ENCODE data around the gene BSDC1. TPM values are rescaled to one million over a fixed set of nuclear protein-coding genes. Genes with fewer than 3 reads are reported as not detected.

Gene BSDC1
- polyA plus RNA-seq, 1 donor from 2014 or later: 158 TPM

- H3K4me3 ChIP-seq (ENCODE audit: low read length): peak overlapping the region; percentile 100
- H3K36me3 ChIP-seq (ENCODE audit: insufficient read depth, low read length): peaks cover 6% of the 10 kb centered on the region
- H3K9me2 ChIP-seq (ENCODE audit: insufficient read depth, low read length): no peaks in the 10 kb centered on the region
- no peaks in the 10 kb centered on the region for H3F3A ChIP-seq (ENCODE audit: insufficient read depth, low read length, poor library complexity, severe bottlenecking)
- no peaks in the 10 kb centered on the region for H3K9me3 ChIP-seq (ENCODE audit: low read length)
- peak; percentile 85 for TF ChIP-seq CTCF (IDR thresholded peaks at IDR 0.05; ENCODE audit: poor library complexity, severe bottlenecking)
- peak; percentile 61 for TF ChIP-seq RAD21 (conservative IDR thresholded peaks at IDR 0.05)
- peak; percentile 60 for TF ChIP-seq MXI1 (conservative IDR thresholded peaks at IDR 0.05; ENCODE audit: poor library complexity, severe bottlenecking)
- peak; percentile 71 for TF ChIP-seq SMC3 (conservative IDR thresholded peaks at IDR 0.05; ENCODE audit: poor library complexity)
- peak; percentile 75 for TF ChIP-seq POLR2AphosphoS5 (IDR thresholded peaks at IDR 0.05)
- no peak for TF ChIP-seq EP300 (conservative IDR thresholded peaks at IDR 0.05; ENCODE audit: poor library complexity, severe bottlenecking)
- no peaks in the 10 kb centered on the region for H3K27me3 ChIP-seq (ENCODE audit: insufficient read depth, low read depth, low read length)
- H3K4me2 ChIP-seq (ENCODE audit: low read length): peak overlapping the region; percentile 99
- peak overlapping the region; percentile 99 for H3K9ac ChIP-seq (ENCODE audit: low read length)
- peak overlapping the region; percentile 87 for H3K27ac ChIP-seq (ENCODE audit: low read length)
- H4K20me1 ChIP-seq (ENCODE audit: insufficient read depth): peaks cover 22% of the 10 kb centered on the region
- no peak overlapping the region for H2AFZ ChIP-seq (ENCODE audit: low read depth, low read length)
- H3K79me2 ChIP-seq (replicated peaks; ENCODE audit: insufficient read depth, low read length): peaks cover 34% of the 10 kb centered on the region
These were observed 59.2 kb downstream of the BSDC1 start for GRCh38 chr1:32334864-32335534.

- TF ChIP-seq EP300 (conservative IDR thresholded peaks at IDR 0.05; ENCODE audit: poor library complexity, severe bottlenecking): no peak
- TF ChIP-seq SMC3 (conservative IDR thresholded peaks at IDR 0.05; ENCODE audit: poor library complexity): no peak
- TF ChIP-seq RAD21 (conservative IDR thresholded peaks at IDR 0.05): no peak
- no peak for TF ChIP-seq REST (IDR thresholded peaks at IDR 0.05; ENCODE audit: borderline replicate concordance)
- TF ChIP-seq EZH2 (IDR thresholded peaks at IDR 0.05; ENCODE audit: borderline replicate concordance, insufficient read depth, low read length, poor library complexity, severe bottlenecking): no peak
- no peak for TF ChIP-seq POLR2AphosphoS5 (IDR thresholded peaks at IDR 0.05)
- no peak for TF ChIP-seq TAF1 (IDR thresholded peaks at IDR 0.05; ENCODE audit: low read depth)
- TF ChIP-seq MXI1 (conservative IDR thresholded peaks at IDR 0.05; ENCODE audit: poor library complexity, severe bottlenecking): no peak
- no peak for TF ChIP-seq CTCF (IDR thresholded peaks at IDR 0.05; ENCODE audit: poor library complexity, severe bottlenecking)
- H3K79me2 ChIP-seq (replicated peaks; ENCODE audit: insufficient read depth, low read length): peaks cover 34% of the 10 kb centered on the region
- H2AFZ ChIP-seq (ENCODE audit: low read depth, low read length): no peak overlapping the region
- H3F3A ChIP-seq (ENCODE audit: insufficient read depth, low read length, poor library complexity, severe bottlenecking): no peaks in the 10 kb centered on the region
- peaks cover 22% of the 10 kb centered on the region for H4K20me1 ChIP-seq (ENCODE audit: insufficient read depth)
- peaks cover 6% of the 10 kb centered on the region for H3K36me3 ChIP-seq (ENCODE audit: insufficient read depth, low read length)
- no peaks in the 10 kb centered on the region for H3K27me3 ChIP-seq (ENCODE audit: insufficient read depth, low read depth, low read length)
- no peaks in the 10 kb centered on the region for H3K9me3 ChIP-seq (ENCODE audit: low read length)
- H3K4me2 ChIP-seq (ENCODE audit: low read length): peak overlapping the region; percentile 99
- peak overlapping the region; percentile 99 for H3K9ac ChIP-seq (ENCODE audit: low read length)
- no peaks in the 10 kb centered on the region for H3K9me2 ChIP-seq (ENCODE audit: insufficient read depth, low read length)
- H3K4me3 ChIP-seq (ENCODE audit: low read length): peak overlapping the region; percentile 100
- peak overlapping the region; percentile 87 for H3K27ac ChIP-seq (ENCODE audit: low read length)
These were observed 59.9 kb downstream of the BSDC1 start for GRCh38 chr1:32334274-32334861.
